ENCODE measurements around the gene MAP1LC3B. TPM values are rescaled to one million over a fixed set of nuclear protein-coding genes. Genes with fewer than 3 reads are reported as not detected.
A peak's percentile ranks its signal among the peaks of the same experiment; 100 is the strongest.

MAP1LC3B gene
- polyA plus RNA-seq, 1 donor from 2014 or later = 141 TPM

GRCh38 chr16:87417528-87417910 is 25.4 kb downstream of the MAP1LC3B start:
- Mint-ChIP-seq H3K4me1 (peaks cover 0 to 2% (median 0%) of the 10 kb centered on the region in 3 donors), H3K27ac (no peak overlapping the region), H3K36me3 (peaks cover 1% of the 10 kb centered on the region), H3K9me3 (no peaks in the 10 kb centered on the region), H3K27me3 (peaks cover 2% of the 10 kb centered on the region), H3K4me3 (no peak overlapping the region)

GRCh38 chr16:87418216-87418615 is 26.1 kb downstream of the MAP1LC3B start:
- peaks cover 3% of the 10 kb centered on the region for H3K36me3 Mint-ChIP-seq
- no peak overlapping the region for H3K4me3 Mint-ChIP-seq
- H3K4me1 Mint-ChIP-seq = peaks cover 0 to 2% (median 0%) of the 10 kb centered on the region in 3 donors
- peak overlapping the region in 1 of 3 donors; percentile 40 for H3K27ac Mint-ChIP-seq
- H3K9me3 Mint-ChIP-seq = no peaks in the 10 kb centered on the region
- H3K27me3 Mint-ChIP-seq = peaks cover 2% of the 10 kb centered on the region

GRCh38 chr16:87418644-87419043 is 26.5 kb downstream of the MAP1LC3B start:
- Mint-ChIP-seq H3K36me3 (peaks cover 3% of the 10 kb centered on the region), H3K27ac (no peak overlapping the region), H3K27me3 (peaks cover 2% of the 10 kb centered on the region), H3K9me3 (no peaks in the 10 kb centered on the region), H3K4me1 (peaks cover 0 to 2% (median 0%) of the 10 kb centered on the region in 3 donors), H3K4me3 (no peak overlapping the region)

GRCh38 chr16:87420026-87421002 is 28.2 kb downstream of the MAP1LC3B start:
- Mint-ChIP-seq H3K4me3 (no peak overlapping the region), H3K27ac (no peak overlapping the region), H3K27me3 (peaks cover under 1% of the 10 kb centered on the region), H3K36me3 (peaks cover 2% of the 10 kb centered on the region), H3K4me1 (no peaks in the 10 kb centered on the region), H3K9me3 (no peaks in the 10 kb centered on the region)

GRCh38 chr16:87421003-87421912 is 29.1 kb downstream of the MAP1LC3B start:
- no peaks in the 10 kb centered on the region for H3K4me1 Mint-ChIP-seq

GRCh38 chr16:87422106-87422505 is 30.0 kb downstream of the MAP1LC3B start:
- Mint-ChIP-seq H3K27me3 (no peaks in the 10 kb centered on the region), H3K4me3 (peak overlapping the region in 1 of 4 donors; percentile 21), H3K9me3 (no peaks in the 10 kb centered on the region), H3K36me3 (peaks cover 2% of the 10 kb centered on the region), H3K27ac (no peak overlapping the region), H3K4me1 (no peaks in the 10 kb centered on the region)

More at GRCh38 chr16:87421003-87421912, 29.1 kb downstream of the MAP1LC3B start:
- no peak overlapping the region for H3K4me3 Mint-ChIP-seq
- H3K36me3 Mint-ChIP-seq = peaks cover 2% of the 10 kb centered on the region
- no peaks in the 10 kb centered on the region for H3K9me3 Mint-ChIP-seq
- H3K27ac Mint-ChIP-seq = no peak overlapping the region
- no peaks in the 10 kb centered on the region for H3K27me3 Mint-ChIP-seq

GRCh38 chr16:87423429-87423828 is 31.3 kb downstream of the MAP1LC3B start:
- Mint-ChIP-seq H3K27ac (no peak overlapping the region), H3K27me3 (no peaks in the 10 kb centered on the region), H3K9me3 (no peaks in the 10 kb centered on the region), H3K4me1 (no peaks in the 10 kb centered on the region), H3K36me3 (peaks cover 2% of the 10 kb centered on the region), H3K4me3 (no peak overlapping the region)

- Mint-ChIP-seq H3K27ac (peak overlapping the region in 1 of 3 donors; percentile 74), H3K36me3 (peaks cover 2% of the 10 kb centered on the region), H3K4me1 (no peaks in the 10 kb centered on the region), H3K4me3 (no peak overlapping the region), H3K9me3 (no peaks in the 10 kb centered on the region), H3K27me3 (no peaks in the 10 kb centered on the region)
Measured at GRCh38 chr16:87424266-87424665, 32.1 kb downstream of the MAP1LC3B start.

GRCh38 chr16:87425941-87426340 is 33.8 kb downstream of the MAP1LC3B start:
- H3K27me3 Mint-ChIP-seq = no peaks in the 10 kb centered on the region
- H3K27ac Mint-ChIP-seq = no peak overlapping the region
- H3K9me3 Mint-ChIP-seq = no peaks in the 10 kb centered on the region
- H3K4me1 Mint-ChIP-seq = no peaks in the 10 kb centered on the region
- no peak overlapping the region for H3K4me3 Mint-ChIP-seq
- H3K36me3 Mint-ChIP-seq = peaks cover 2% of the 10 kb centered on the region

- Mint-ChIP-seq H3K27me3 (no peaks in the 10 kb centered on the region), H3K36me3 (peaks cover 4% of the 10 kb centered on the region), H3K9me3 (no peaks in the 10 kb centered on the region), H3K4me3 (no peak overlapping the region), H3K27ac (peak overlapping the region in 1 of 3 donors; percentile 6), H3K4me1 (no peaks in the 10 kb centered on the region)
Measured at GRCh38 chr16:87426423-87427215, 34.5 kb downstream of the MAP1LC3B start.

- Mint-ChIP-seq H3K4me3 (no peak overlapping the region), H3K27me3 (peaks cover 8% of the 10 kb centered on the region), H3K9me3 (no peaks in the 10 kb centered on the region), H3K27ac (no peak overlapping the region), H3K4me1 (peaks cover 0 to 4% (median 0%) of the 10 kb centered on the region in 3 donors), H3K36me3 (peaks cover 6% of the 10 kb centered on the region)
Measured at GRCh38 chr16:87431926-87432325, 39.8 kb downstream of the MAP1LC3B start.

GRCh38 chr16:87432330-87432915 is 40.3 kb downstream of the MAP1LC3B start:
- Mint-ChIP-seq H3K4me3 (no peak overlapping the region), H3K27me3 (peaks cover 8% of the 10 kb centered on the region), H3K9me3 (no peaks in the 10 kb centered on the region), H3K36me3 (peaks cover 6% of the 10 kb centered on the region), H3K4me1 (peaks cover 0 to 4% (median 0%) of the 10 kb centered on the region in 3 donors), H3K27ac (no peak overlapping the region)

GRCh38 chr16:87434146-87434667 is 42.1 kb downstream of the MAP1LC3B start:
- H3K9me3 Mint-ChIP-seq = no peaks in the 10 kb centered on the region
- peaks cover 8% of the 10 kb centered on the region for H3K27me3 Mint-ChIP-seq
- H3K4me3 Mint-ChIP-seq = no peak overlapping the region
- H3K4me1 Mint-ChIP-seq = peaks cover 0 to 4% (median 0%) of the 10 kb centered on the region in 3 donors
- H3K36me3 Mint-ChIP-seq = peaks cover 6% of the 10 kb centered on the region
- H3K27ac Mint-ChIP-seq = no peak overlapping the region

Data from IgD-negative memory B cell (primary cell).